B cell (primary cell): Measurements from ENCODE around the gene TOP2A. TPM values are rescaled to one million over a fixed set of nuclear protein-coding genes. Genes with fewer than 3 reads are reported as not detected.

ENCODE experiments used
- ATAC-seq: fragments of 200-7000 bp; cut with Tn5 transposase; one replicate; pipeline ENCODE4 v1.10.0; 2021; ENCODE audit warnings: low read depth, mild to moderate bottlenecking, moderate number of reproducible peaks, moderate library complexity
- CTCF ChIA-PET: fragments of 350-600 bp; sonication (Branson Sonifier 250); formaldehyde crosslinking; loops from one replicate; lab custom pipeline; 2021; ENCODE audit warnings: antibody characterized with exemption, inconsistent platforms; lab: Charles Lee
- POLR2A ChIA-PET: fragments of 350-600 bp; sonication (Branson Sonifier 250); formaldehyde crosslinking; loops from one replicate; lab custom pipeline; 2021; ENCODE audit warnings: antibody characterized with exemption; lab: Charles Lee
- DNase-seq: peaks from one replicate; pipeline ENCODE4 v3.0.0; 2013
- H2AFZ ChIP-seq: 2 replicates; pipeline ENCODE4 v1.6.1; 2012; ENCODE audit warnings: mild to moderate bottlenecking, low read depth, low read length; ENCODE audit not compliant: insufficient read depth, poor library complexity, severe bottlenecking
- H3K27ac ChIP-seq, 2 donors: 1 replicate in 1 of 2; 2 replicates in 1 of 2; pipeline ENCODE4 v1.5.1; 2012 to 2013; ENCODE audit warnings: low read length in 2 of 2, mild to moderate bottlenecking in 2 of 2, moderate library complexity in 1 of 2
- H3K27me3 ChIP-seq, 4 experiments: fragments of 200-600 bp in 1 of 4; sonication (generic) in 1 of 4; replicated peaks in 1 of 4; 1 replicate in 2 of 4; 2 replicates in 2 of 4; pipeline versions ENCODE4 v1.6.1 to v1.7.0; 2013 to 2016; ENCODE audit warnings: low read length in 3 of 4, mild to moderate bottlenecking in 2 of 4, mixed read lengths in 1 of 4, moderate library complexity in 1 of 4; ENCODE audit not compliant: insufficient read depth in 4 of 4, control insufficient read depth in 3 of 4; ENCODE audit errors: control extremely low read depth in 1 of 4
- H3K36me3 ChIP-seq, 2 experiments: replicated peaks in 1 of 2; 1 replicate in 1 of 2; 2 replicates in 1 of 2; pipeline versions ENCODE4 v1.6.1 to v1.7.1; 2013; ENCODE audit warnings: low read length in 1 of 2; ENCODE audit not compliant: insufficient read depth in 2 of 2, control insufficient read depth in 1 of 2; ENCODE audit errors: control extremely low read depth in 1 of 2, extremely low read depth in 1 of 2
- H3K4me1 ChIP-seq, 2 donors: fragments of 200-600 bp in 1 of 2; sonication (generic) in 1 of 2; 1 replicate in 1 of 2; 2 replicates in 1 of 2; pipeline versions ENCODE4 v1.5.1 to v1.6.1; 2013 to 2017; ENCODE audit warnings: low read length in 2 of 2; ENCODE audit not compliant: control insufficient read depth in 2 of 2, insufficient read depth in 2 of 2
- H3K4me2 ChIP-seq: replicated peaks from 2 replicates; pipeline ENCODE3; 2012; ENCODE audit warnings: mild to moderate bottlenecking, low read depth, low read length; ENCODE audit not compliant: poor library complexity, severe bottlenecking
- H3K4me3 ChIP-seq, 5 experiments: fragments of 200-600 bp in 1 of 5; sonication (generic) in 1 of 5; 1 replicate in 3 of 5; 2 replicates in 2 of 5; pipeline versions ENCODE4 v1.5.1 to v1.7.0; 2011 to 2016; ENCODE audit warnings: low read length in 4 of 5, mild to moderate bottlenecking in 4 of 5, low read depth in 2 of 5, control low read depth in 1 of 5, moderate library complexity in 1 of 5; ENCODE audit not compliant: insufficient read depth in 1 of 5; ENCODE audit errors: control extremely low read depth in 1 of 5, extremely low read depth in 1 of 5
- H3K79me2 ChIP-seq: fragments of 200-600 bp; sonication (generic); one replicate; pipeline ENCODE4 v1.6.0; 2016; ENCODE audit warnings: low read length; ENCODE audit not compliant: control insufficient read depth, insufficient read depth
- H3K9ac ChIP-seq: fragments of 200-600 bp; sonication (generic); 2 replicates; pipeline ENCODE4 v1.6.1; 2017; ENCODE audit warnings: mild to moderate bottlenecking, low read length, moderate library complexity
- H3K9me3 ChIP-seq, 3 donors: one replicate each; pipeline versions ENCODE4 v1.6.1 to v1.7.1; 2013; ENCODE audit warnings: low read length in 2 of 3; ENCODE audit not compliant: control insufficient read depth in 2 of 3, insufficient read depth in 1 of 3; ENCODE audit errors: control extremely low read depth in 1 of 3
- H4K20me1 ChIP-seq: 2 replicates; pipeline ENCODE4 v1.6.0; 2012; ENCODE audit warnings: mild to moderate bottlenecking, low read length; ENCODE audit not compliant: insufficient read depth, control insufficient read depth, poor library complexity, severe bottlenecking
- H3K27ac Mint-ChIP-seq: one replicate; pipeline ENCODE4 v1.8.0; 2021; ENCODE audit warnings: mixed read lengths
- H3K27me3 Mint-ChIP-seq: one replicate; pipeline ENCODE4 v1.8.0; 2021; ENCODE audit warnings: mixed read lengths
- H3K4me1 Mint-ChIP-seq: one replicate; pipeline ENCODE4 v1.8.0; 2021; ENCODE audit warnings: mixed read lengths
- H3K4me3 Mint-ChIP-seq: one replicate; pipeline ENCODE4 v1.8.0; 2021; ENCODE audit warnings: mixed read lengths
- H3K9me3 Mint-ChIP-seq: one replicate; pipeline ENCODE4 v1.8.0; 2022; ENCODE audit warnings: mixed read lengths; ENCODE audit not compliant: insufficient read depth
- EZH2 ChIP-seq: IDR thresholded peaks from 2 replicates; pipeline ENCODE4 v1.6.1; 2012; ENCODE audit warnings: borderline replicate concordance, low read depth, mild to moderate bottlenecking, moderate library complexity, low read length; ENCODE audit not compliant: insufficient read depth, poor library complexity, severe bottlenecking
- WGBS: methylation state at CpG from one replicate; pipeline ENCODE4 v1.1.5; 2013; ENCODE audit warnings: missing lambda C conversion rate; ENCODE audit not compliant: insufficient coverage; 5-methylcytosine and 5-hydroxymethylcytosine counted together
- intact Hi-C: fragments of 100-400 bp; cut with micrococcal nuclease; formaldehyde crosslinking; loops from one replicate; pipeline ENCODE4 v1.10.0; 2022
- polyA plus RNA-seq: library from polyadenylated mRNA; depleted of rRNA; stranded (reverse); fragments of >200 nt; gene quantifications from 2 replicates; pipeline ENCODE4 v1.2.3, GENCODE V29; 2012
- total RNA-seq, 2 donors: library from RNA; stranded (reverse); fragments of 120-200 nt in 1 of 2; gene quantifications; 1 replicate in 1 of 2; 2 replicates in 1 of 2; pipeline versions ENCODE4 v1.2.3 to v1.2.4, GENCODE V29; 2013 to 2022
- TF ChIP-seq, protein P1 (sequence below): fragments of 200-600 bp; IDR thresholded peaks from one replicate; pipeline ENCODE4 v1.8.0; 2022; ENCODE audit warnings: antibody characterized with exemption, mild to moderate bottlenecking

TOP2A gene
- total and polyA plus RNA-seq, 2 donors (not counting 1 experiment from before 2014, with no cell fraction given), result 0.36 to 3.1 TPM

DNA sequence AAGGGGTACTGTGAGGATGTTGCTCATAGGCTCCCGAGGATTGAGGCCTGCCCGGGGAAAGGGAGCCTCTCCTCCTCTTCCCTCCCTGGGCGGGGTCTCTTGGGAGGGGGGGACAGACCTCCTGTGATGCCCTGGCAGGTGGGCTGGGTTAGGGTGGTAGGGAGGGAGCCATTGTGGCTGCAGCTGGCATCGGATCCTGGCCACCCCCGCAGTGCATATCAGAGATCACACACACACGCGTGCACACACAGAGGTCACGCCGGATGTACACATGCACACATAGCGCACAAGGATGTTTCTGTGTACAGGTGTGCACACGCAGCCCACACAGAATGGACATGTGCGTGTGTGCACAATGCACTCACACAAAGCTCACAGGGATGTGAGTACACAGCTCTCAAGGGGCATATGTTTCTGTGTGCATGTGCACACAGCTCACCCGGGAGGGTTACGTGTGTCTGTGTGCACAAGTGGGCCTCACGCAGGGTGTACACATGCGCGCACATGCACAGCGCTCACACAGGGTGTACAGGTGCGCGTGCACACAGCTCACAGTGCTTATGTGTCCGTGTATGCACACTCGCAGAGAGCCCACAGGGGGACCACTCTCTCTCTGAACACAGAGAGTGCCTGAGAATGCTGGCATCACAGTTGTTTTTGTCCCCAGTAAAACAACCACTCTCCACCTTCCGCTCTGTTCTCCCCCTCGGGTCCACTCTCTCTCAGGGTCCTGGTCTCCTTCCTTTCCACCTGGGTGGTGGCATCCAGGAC lies 55.6 kb downstream of the TOP2A start:
- H4K20me1 ChIP-seq, result no peaks in the 10 kb centered on the region
- H3K79me2 ChIP-seq, result no peaks in the 10 kb centered on the region
- H2AFZ ChIP-seq, result peak overlapping the region; percentile 74
- POLR2A ChIA-PET, result interaction anchor here (1.0 to 1.4 kb wide), 4 partner anchors 43 to 202 kb away, joined by 3 to 4 read pairs (median 4); no protein-coding TSS in a partner anchor
- Mint-ChIP-seq H3K4me3 (peak overlapping the region; percentile 69), H3K4me1 (peaks cover 12% of the 10 kb centered on the region), H3K27ac (peak overlapping the region; percentile 34), H3K27me3 (peaks cover 12% of the 10 kb centered on the region), H3K9me3 (no peaks in the 10 kb centered on the region)
- peak overlapping the region in 2 of 5 experiments; percentile 48 to 55 for H3K4me3 ChIP-seq
- peak overlapping the region; percentile 45 for H3K9ac ChIP-seq
- CTCF ChIA-PET, result interaction anchor here (0.6 to 15.9 kb wide), 15 partner anchors 10 to 1286 kb away, joined by 3 to 871 read pairs (median 4); partner anchors contain the start of genes CDC6, RARA and TOP2A
- H3K36me3 ChIP-seq, result no peaks in the 10 kb centered on the region
- TF ChIP-seq, protein P1, sequence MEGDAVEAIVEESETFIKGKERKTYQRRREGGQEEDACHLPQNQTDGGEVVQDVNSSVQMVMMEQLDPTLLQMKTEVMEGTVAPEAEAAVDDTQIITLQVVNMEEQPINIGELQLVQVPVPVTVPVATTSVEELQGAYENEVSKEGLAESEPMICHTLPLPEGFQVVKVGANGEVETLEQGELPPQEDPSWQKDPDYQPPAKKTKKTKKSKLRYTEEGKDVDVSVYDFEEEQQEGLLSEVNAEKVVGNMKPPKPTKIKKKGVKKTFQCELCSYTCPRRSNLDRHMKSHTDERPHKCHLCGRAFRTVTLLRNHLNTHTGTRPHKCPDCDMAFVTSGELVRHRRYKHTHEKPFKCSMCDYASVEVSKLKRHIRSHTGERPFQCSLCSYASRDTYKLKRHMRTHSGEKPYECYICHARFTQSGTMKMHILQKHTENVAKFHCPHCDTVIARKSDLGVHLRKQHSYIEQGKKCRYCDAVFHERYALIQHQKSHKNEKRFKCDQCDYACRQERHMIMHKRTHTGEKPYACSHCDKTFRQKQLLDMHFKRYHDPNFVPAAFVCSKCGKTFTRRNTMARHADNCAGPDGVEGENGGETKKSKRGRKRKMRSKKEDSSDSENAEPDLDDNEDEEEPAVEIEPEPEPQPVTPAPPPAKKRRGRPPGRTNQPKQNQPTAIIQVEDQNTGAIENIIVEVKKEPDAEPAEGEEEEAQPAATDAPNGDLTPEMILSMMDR, result no peak
- TF ChIP-seq EZH2, result no peak
- DNase-seq (no peak), ATAC-seq (no peak)
- WGBS, result 68% methylated on average over 21 of the region's 24 CpGs
- H3K9me3 ChIP-seq, result peaks cover 0 to 6% (median 0%) of the 10 kb centered on the region in 3 donors
- H3K4me2 ChIP-seq, result peak overlapping the region; percentile 90
- peaks cover 0 to 34% (median 8%) of the 10 kb centered on the region in 4 experiments for H3K27me3 ChIP-seq
- H3K4me1 ChIP-seq, result peaks cover 15 to 17% of the 10 kb centered on the region in 2 donors
- H3K27ac ChIP-seq, result no peak overlapping the region
- intact Hi-C loops, result loop anchor here (1.0 to 5.0 kb wide), 4 partner anchors 169 to 1305 kb away; no protein-coding TSS in a partner anchor
